ENCODE results near the gene TRIM8. TPM values are rescaled to one million over a fixed set of nuclear protein-coding genes. Genes with fewer than 3 reads are reported as not detected.

TRIM8 gene
- total RNA-seq, 3 donors from 2014 or later: 65.5 to 89.9 (median 71.3) TPM

DNA sequence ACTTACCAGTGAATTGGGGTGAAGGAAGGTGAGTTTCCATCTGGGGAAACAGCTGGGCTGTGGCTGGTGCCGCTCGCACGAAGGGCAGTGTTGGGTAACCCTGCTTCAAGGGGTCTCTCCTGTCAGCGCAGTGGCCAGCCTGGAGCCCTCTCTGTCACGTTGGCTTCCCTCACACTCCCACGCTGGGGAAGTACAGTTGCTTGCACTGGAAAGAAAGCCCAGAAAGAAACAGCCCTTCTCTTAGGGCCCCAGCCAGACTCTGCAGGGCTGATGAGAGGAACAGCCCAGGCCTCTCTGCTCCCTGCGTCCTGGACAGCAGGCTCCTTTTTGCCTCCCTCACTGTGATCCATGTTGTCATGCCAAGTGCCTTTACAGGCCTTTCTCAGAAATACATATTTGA lies 40.3 kb upstream of the TRIM8 start:
- H3K9me3 ChIP-seq: no peaks in the 10 kb centered on the region
- intact Hi-C loops (cut with DNase I, micrococcal nuclease): no loop called here
- no peaks in the 10 kb centered on the region for H3K4me1 ChIP-seq (ENCODE audit: low read depth)
- H3K36me3 ChIP-seq (ENCODE audit: low read depth): no peaks in the 10 kb centered on the region
- ATAC-seq (no peak), DNase-seq (no peak)
- TF ChIP-seq, protein P1, sequence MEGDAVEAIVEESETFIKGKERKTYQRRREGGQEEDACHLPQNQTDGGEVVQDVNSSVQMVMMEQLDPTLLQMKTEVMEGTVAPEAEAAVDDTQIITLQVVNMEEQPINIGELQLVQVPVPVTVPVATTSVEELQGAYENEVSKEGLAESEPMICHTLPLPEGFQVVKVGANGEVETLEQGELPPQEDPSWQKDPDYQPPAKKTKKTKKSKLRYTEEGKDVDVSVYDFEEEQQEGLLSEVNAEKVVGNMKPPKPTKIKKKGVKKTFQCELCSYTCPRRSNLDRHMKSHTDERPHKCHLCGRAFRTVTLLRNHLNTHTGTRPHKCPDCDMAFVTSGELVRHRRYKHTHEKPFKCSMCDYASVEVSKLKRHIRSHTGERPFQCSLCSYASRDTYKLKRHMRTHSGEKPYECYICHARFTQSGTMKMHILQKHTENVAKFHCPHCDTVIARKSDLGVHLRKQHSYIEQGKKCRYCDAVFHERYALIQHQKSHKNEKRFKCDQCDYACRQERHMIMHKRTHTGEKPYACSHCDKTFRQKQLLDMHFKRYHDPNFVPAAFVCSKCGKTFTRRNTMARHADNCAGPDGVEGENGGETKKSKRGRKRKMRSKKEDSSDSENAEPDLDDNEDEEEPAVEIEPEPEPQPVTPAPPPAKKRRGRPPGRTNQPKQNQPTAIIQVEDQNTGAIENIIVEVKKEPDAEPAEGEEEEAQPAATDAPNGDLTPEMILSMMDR (IDR thresholded peaks at IDR 0.05): no peak
- no peak overlapping the region for H3K4me3 ChIP-seq

DNA sequence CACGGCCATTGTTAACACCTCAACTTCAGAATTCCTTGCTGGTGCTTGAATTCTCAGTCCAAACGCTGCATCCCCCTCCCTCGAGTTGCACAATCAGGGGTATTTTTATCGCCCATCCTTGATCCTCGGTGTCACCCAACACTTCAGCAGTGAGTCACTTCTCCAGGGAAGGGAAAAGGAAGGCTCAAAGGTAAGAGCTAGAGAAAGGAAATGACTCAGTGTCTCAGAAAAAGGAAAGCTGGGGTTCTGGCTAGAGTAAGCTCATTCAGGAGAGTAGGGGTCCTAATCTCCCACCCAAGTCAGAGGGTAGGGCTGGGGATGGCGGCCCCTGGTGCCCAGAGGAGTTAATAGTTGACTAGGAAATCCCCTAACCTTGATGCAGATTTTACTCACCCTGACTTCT lies 39.8 kb upstream of the TRIM8 start:
- DNase-seq: no peak
- intact Hi-C loops (cut with DNase I, micrococcal nuclease): no loop called here
- no peaks in the 10 kb centered on the region for H3K36me3 ChIP-seq (ENCODE audit: low read depth)

DNA sequence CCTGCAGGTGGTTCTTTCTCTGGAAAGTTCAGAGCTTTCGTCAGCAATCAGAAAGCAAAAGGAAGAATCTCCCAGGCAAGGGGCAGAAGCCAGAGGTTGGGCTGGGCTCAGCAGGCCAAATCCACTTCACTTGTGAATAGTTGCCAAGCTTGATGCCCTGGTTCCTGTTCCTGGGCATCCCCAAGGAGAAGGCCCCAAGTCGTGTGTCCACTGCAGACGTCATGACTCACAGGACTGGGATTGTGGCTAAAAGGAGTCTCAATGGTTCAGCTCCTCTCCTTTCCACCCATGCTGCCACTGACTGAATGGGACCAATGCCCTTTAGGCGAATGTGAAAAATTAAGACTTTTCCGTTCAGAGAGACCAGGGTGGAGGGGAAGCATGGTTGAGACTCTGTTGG lies 38.6 kb upstream of the TRIM8 start:
- intact Hi-C loops (cut with DNase I, micrococcal nuclease): no loop called here
- no peak for ATAC-seq

More for the DNA sequence above, 39.8 kb upstream of the TRIM8 start:
- Histone ChIP-seq H3K4me1 (ENCODE audit: low read depth) (no peaks in the 10 kb centered on the region), H3K4me3 (no peak overlapping the region), H3K9me3 (no peaks in the 10 kb centered on the region)
- ATAC-seq: peak; percentile 34
- TF ChIP-seq, protein P1 (IDR thresholded peaks at IDR 0.05): no peak

GRCh38 chr10:102608487-102608886 lies 35.8 kb upstream of the TRIM8 start:
- Histone ChIP-seq H3K9me3 (no peaks in the 10 kb centered on the region), H3K36me3 (ENCODE audit: low read depth) (no peaks in the 10 kb centered on the region), H3K4me1 (ENCODE audit: low read depth) (no peaks in the 10 kb centered on the region), H3K4me3 (no peak overlapping the region)
- DNase-seq: no peak
- TF ChIP-seq, protein P1 (IDR thresholded peaks at IDR 0.05): no peak
- no peak for ATAC-seq
- intact Hi-C loops (cut with DNase I, micrococcal nuclease): no loop called here

More for the DNA sequence above, 38.6 kb upstream of the TRIM8 start:
- TF ChIP-seq, protein P1 (IDR thresholded peaks at IDR 0.05): no peak
- DNase-seq: no peak
- Histone ChIP-seq H3K9me3 (no peaks in the 10 kb centered on the region), H3K4me3 (no peak overlapping the region), H3K36me3 (ENCODE audit: low read depth) (no peaks in the 10 kb centered on the region), H3K4me1 (ENCODE audit: low read depth) (no peaks in the 10 kb centered on the region)

- TF ChIP-seq, protein P1 (IDR thresholded peaks at IDR 0.05): no peak
- intact Hi-C loops (cut with DNase I, micrococcal nuclease): no loop called here
- Histone ChIP-seq H3K9me3 (no peaks in the 10 kb centered on the region), H3K4me3 (no peak overlapping the region), H3K36me3 (ENCODE audit: low read depth) (no peaks in the 10 kb centered on the region), H3K4me1 (ENCODE audit: low read depth) (no peaks in the 10 kb centered on the region)
- DNase-seq: no peak
- no peak for ATAC-seq
Measured at GRCh38 chr10:102610441-102610887, 33.8 kb upstream of the TRIM8 start.

- TF ChIP-seq, protein P1 (IDR thresholded peaks at IDR 0.05): no peak
- Histone ChIP-seq H3K4me3 (no peak overlapping the region), H3K4me1 (ENCODE audit: low read depth) (no peaks in the 10 kb centered on the region), H3K9me3 (no peaks in the 10 kb centered on the region), H3K36me3 (ENCODE audit: low read depth) (no peaks in the 10 kb centered on the region)
- intact Hi-C loops (cut with DNase I, micrococcal nuclease): no loop called here
- ATAC-seq (no peak), DNase-seq (no peak)
Measured at GRCh38 chr10:102611514-102612087, 32.7 kb upstream of the TRIM8 start.

Data from mucosa of descending colon (tissue), 3 donors.